OCI-LY7 (cell line): ENCODE results near the gene IL1A. TPM values are rescaled to one million over a fixed set of nuclear protein-coding genes. Genes with fewer than 3 reads are reported as not detected.
A peak's percentile ranks its signal among the peaks of the same experiment; 100 is the strongest.

Experiments used
- BruUV-seq: library from RNA; stranded (reverse); fragments of 400-500 nt; replicated peaks from 2 replicates; lab custom pipeline; 2021; lab: Mats Ljungman, UMichigan
- CTCF ChIA-PET: fragments of 300-600 bp; sonication (Branson Sonifier 250); formaldehyde crosslinking; loops from one replicate; lab custom pipeline; 2022; ENCODE audit warnings: antibody characterized with exemption; ENCODE audit not compliant: unreplicated experiment; lab: Charles Lee
- POLR2A ChIA-PET: fragments of 300-600 bp; sonication (Branson Sonifier 250); formaldehyde crosslinking; loops from one replicate; lab custom pipeline; 2022; ENCODE audit warnings: antibody characterized with exemption; lab: Charles Lee
- DNase-seq: peaks from one replicate; pipeline ENCODE4 v3.0.0-alpha.2; 2015; ENCODE audit warnings: low spot score
- H2AFZ ChIP-seq: fragments of 200-600 bp; sonication (generic), shearing (Covaris generic); 2 replicates; pipeline ENCODE4 v1.6.1; 2014; ENCODE audit warnings: mild to moderate bottlenecking, antibody characterized with exemption, low read length, moderate library complexity
- H3K27ac ChIP-seq: fragments of 200-600 bp; sonication (generic); 2 replicates; pipeline ENCODE4 v1.5.1; 2014; ENCODE audit warnings: mixed run types, low read depth, mild to moderate bottlenecking, moderate library complexity, low read length, inconsistent platforms; ENCODE audit not compliant: poor library complexity, severe bottlenecking
- H3K36me3 ChIP-seq: fragments of 200-600 bp; sonication (generic); 2 replicates; pipeline ENCODE4 v1.6.1; 2014; ENCODE audit warnings: mild to moderate bottlenecking, antibody characterized with exemption, low read length, moderate library complexity, mixed read lengths; ENCODE audit not compliant: insufficient read depth
- H3K4me1 ChIP-seq: fragments of 200-600 bp; sonication (generic); 2 replicates; pipeline ENCODE4 v1.5.1; 2014; ENCODE audit warnings: mild to moderate bottlenecking, low read length; ENCODE audit not compliant: insufficient read depth, poor library complexity, severe bottlenecking
- H3K4me2 ChIP-seq: fragments of 200-600 bp; sonication (generic); 2 replicates; pipeline ENCODE4 v1.6.1; 2014; ENCODE audit warnings: mild to moderate bottlenecking, low read length
- H3K4me3 ChIP-seq: fragments of 200-600 bp; sonication (generic); 2 replicates; pipeline ENCODE4 v1.5.1; 2014; ENCODE audit warnings: mild to moderate bottlenecking, low read depth, low read length; ENCODE audit not compliant: poor library complexity, severe bottlenecking
- H3K79me2 ChIP-seq: fragments of 200-600 bp; sonication (generic); 2 replicates; pipeline ENCODE4 v1.6.1; 2016; ENCODE audit warnings: low read depth, mild to moderate bottlenecking, low read length, moderate library complexity, mixed read lengths; ENCODE audit not compliant: insufficient read depth
- H3K9me2 ChIP-seq: fragments of 200-600 bp; sonication (generic); 2 replicates; pipeline ENCODE4 v1.6.1; 2016; ENCODE audit warnings: mild to moderate bottlenecking, low read length, mixed read lengths; ENCODE audit not compliant: insufficient read depth
- H3K9me3 ChIP-seq: fragments of 200-600 bp; sonication (generic); 2 replicates; pipeline ENCODE4 v1.6.1; 2014; ENCODE audit warnings: mild to moderate bottlenecking, mixed run types, low read length, mixed read lengths
- H4K20me1 ChIP-seq: fragments of 200-600 bp; sonication (generic); 2 replicates; pipeline ENCODE4 v1.6.1; 2014; ENCODE audit warnings: mild to moderate bottlenecking, antibody characterized with exemption, low read length, moderate library complexity, mixed read lengths; ENCODE audit not compliant: insufficient read depth
- EZH2phosphoT487 ChIP-seq: fragments of 200-600 bp; sonication (generic); IDR thresholded peaks from 2 replicates; pipeline ENCODE4 v1.6.1; 2018; ENCODE audit warnings: low read depth, borderline replicate concordance, mild to moderate bottlenecking, mixed run types, antibody characterized with exemption, low read length, moderate library complexity, mixed read lengths
- intact Hi-C: fragments of 100-400 bp; cut with micrococcal nuclease; formaldehyde crosslinking; loops from one replicate; pipeline ENCODE4 v1.10.0; 2022; ENCODE audit not compliant: unreplicated experiment
- total RNA-seq, 2 experiments: library from RNA; depleted of rRNA in 1 of 2; stranded (reverse); fragments of >200 nt in 1 of 2; shearing (Covaris generic) in 1 of 2; gene quantifications; 2 replicates each; pipeline ENCODE4 v1.2.3, GENCODE V29; 2014 to 2022
- TF ChIP-seq, protein P1 (sequence below): fragments of 200-600 bp; sonication (generic); conservative IDR thresholded peaks from 2 replicates; pipeline ENCODE4 v1.5.1; 2014; ENCODE audit warnings: mild to moderate bottlenecking, antibody characterized with exemption, low read length, moderate library complexity, mixed read lengths

Gene IL1A
- total RNA-seq, 2 experiments from 2014 or later = not detected

DNA sequence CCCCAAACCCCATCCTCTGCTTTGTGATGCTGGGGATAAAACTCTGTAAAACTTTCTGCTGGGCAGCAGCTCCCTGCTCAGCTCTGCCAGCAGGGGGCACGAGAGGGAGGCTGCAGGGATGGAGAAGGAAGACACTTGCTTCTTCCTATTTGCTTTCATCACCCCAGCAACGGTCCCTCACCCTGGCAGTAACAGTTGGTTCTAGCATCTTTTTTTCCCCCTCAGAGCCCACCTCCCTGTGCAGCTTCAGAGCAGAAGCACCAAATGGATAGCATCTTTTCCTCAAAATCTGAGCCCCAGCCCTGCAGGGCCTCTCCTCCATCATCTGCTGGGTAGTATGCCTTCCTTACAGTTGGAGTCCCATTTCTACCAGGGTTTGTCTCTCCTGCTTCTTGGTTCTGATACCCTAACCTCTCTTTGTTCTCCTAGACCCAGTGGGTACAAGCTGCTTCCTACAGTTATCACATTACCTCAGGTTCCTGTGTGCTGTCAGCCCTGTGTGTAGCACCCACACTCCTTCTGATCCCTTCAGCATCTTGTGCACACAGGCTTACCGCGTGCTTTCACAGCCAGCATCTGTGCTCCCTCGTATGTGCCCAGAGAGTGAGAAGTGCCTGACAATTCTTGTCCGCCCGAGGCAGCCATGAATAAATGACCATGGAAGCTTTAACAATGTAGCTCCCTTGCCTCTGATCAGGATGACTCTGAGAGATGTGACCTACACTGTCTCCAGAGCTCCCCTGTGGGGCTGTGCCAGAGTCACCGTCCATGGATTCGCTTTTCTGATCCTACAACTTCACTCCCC, 34.3 kb downstream of the IL1A start:
- DNase-seq = peak; percentile 70
- Histone ChIP-seq H3K9me2 (no peaks in the 10 kb centered on the region), H4K20me1 (peaks cover 12% of the 10 kb centered on the region; the same call in 1 of the 2 replicates), H3K79me2 (peaks cover 44% of the 10 kb centered on the region; the same call in 1 of the 2 replicates), H3K4me1 (peaks cover 7% of the 10 kb centered on the region), H3K4me3 (no peak overlapping the region), H3K36me3 (peaks cover 100% of the 10 kb centered on the region), H3K9me3 (0 out of 2 replicates have a peak, but pooled peaks cover 4% of the 10 kb centered on the region), H2AFZ (no peak overlapping the region), H3K27ac (no peak overlapping the region), H3K4me2 (no peak overlapping the region)
- intact Hi-C loops = loop anchor here (1.0 to 2.0 kb wide), 2 partner anchors 135 to 191 kb away; no protein-coding TSS in a partner anchor
- no TSS peak for BruUV-seq
- POLR2A ChIA-PET = interaction anchor here (0.6 kb wide), 1 partner anchor 441 kb away, joined by 3 read pairs; no protein-coding TSS in a partner anchor
- CTCF ChIA-PET = interaction anchor here (0.6 to 4.0 kb wide), 5 partner anchors 14 to 666 kb away, joined by 3 to 19 read pairs (median 3); no protein-coding TSS in a partner anchor
- no peak for TF ChIP-seq EZH2phosphoT487
- TF ChIP-seq, protein P1, sequence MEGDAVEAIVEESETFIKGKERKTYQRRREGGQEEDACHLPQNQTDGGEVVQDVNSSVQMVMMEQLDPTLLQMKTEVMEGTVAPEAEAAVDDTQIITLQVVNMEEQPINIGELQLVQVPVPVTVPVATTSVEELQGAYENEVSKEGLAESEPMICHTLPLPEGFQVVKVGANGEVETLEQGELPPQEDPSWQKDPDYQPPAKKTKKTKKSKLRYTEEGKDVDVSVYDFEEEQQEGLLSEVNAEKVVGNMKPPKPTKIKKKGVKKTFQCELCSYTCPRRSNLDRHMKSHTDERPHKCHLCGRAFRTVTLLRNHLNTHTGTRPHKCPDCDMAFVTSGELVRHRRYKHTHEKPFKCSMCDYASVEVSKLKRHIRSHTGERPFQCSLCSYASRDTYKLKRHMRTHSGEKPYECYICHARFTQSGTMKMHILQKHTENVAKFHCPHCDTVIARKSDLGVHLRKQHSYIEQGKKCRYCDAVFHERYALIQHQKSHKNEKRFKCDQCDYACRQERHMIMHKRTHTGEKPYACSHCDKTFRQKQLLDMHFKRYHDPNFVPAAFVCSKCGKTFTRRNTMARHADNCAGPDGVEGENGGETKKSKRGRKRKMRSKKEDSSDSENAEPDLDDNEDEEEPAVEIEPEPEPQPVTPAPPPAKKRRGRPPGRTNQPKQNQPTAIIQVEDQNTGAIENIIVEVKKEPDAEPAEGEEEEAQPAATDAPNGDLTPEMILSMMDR = peak; percentile 96

DNA sequence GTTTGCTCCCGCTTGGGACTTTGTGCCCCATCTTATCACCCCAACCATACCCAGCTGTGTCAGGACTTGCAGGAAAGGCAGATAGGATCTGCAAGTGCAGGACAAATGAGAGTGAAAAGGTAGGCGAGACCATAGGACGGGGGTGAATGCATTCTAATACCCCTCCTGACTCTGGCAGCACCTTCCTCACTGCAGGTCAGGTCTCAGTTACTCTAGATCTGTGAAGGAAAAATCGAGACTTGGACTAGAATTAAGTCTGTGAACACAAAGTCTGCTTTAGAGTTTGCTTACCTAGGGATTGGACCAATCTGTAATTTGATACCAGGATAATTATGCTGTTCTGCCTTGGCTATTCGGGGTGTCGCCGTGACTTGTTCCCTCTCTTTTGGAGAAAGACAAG, 43.8 kb downstream of the IL1A start:
- Histone ChIP-seq H3K9me2 (no peaks in the 10 kb centered on the region), H3K79me2 (no peaks in the 10 kb centered on the region), H4K20me1 (no peaks in the 10 kb centered on the region), H3K4me2 (no peak overlapping the region), H2AFZ (no peak overlapping the region), H3K9me3 (no peaks in the 10 kb centered on the region), H3K36me3 (peaks cover 93% of the 10 kb centered on the region), H3K4me3 (no peak overlapping the region), H3K4me1 (no peaks in the 10 kb centered on the region), H3K27ac (no peak overlapping the region)
- CTCF ChIA-PET = no interaction called here
- intact Hi-C loops = no loop called here
- TF ChIP-seq, protein P1 = no peak
- no peak for TF ChIP-seq EZH2phosphoT487
- BruUV-seq = no TSS peak
- no peak for DNase-seq
- POLR2A ChIA-PET = interaction anchor here (0.7 kb wide), 1 partner anchor 11 kb away, joined by 4 read pairs; no protein-coding TSS in a partner anchor
